HepG2 (cell line): ENCODE results near the gene ZNF23. TPM values are rescaled to one million over a fixed set of nuclear protein-coding genes. Genes with fewer than 3 reads are reported as not detected.

Source experiments
- FOSL1 ChIP-seq: sonication (generic); formaldehyde crosslinking; IDR thresholded peaks from 2 replicates; pipeline ENCODE4 v1.9.0; 2021; ENCODE audit warnings: missing genetic modification reagents, borderline replicate concordance
- FOXA3 ChIP-seq: IDR thresholded peaks from 2 replicates; pipeline ENCODE4 v1.6.1; 2016; ENCODE audit warnings: missing genetic modification reagents, missing compliant biosample characterization
- GZF1 ChIP-seq: sonication (generic); formaldehyde crosslinking; IDR thresholded peaks from 2 replicates; pipeline ENCODE4 v1.5.1; 2020; ENCODE audit warnings: mild to moderate bottlenecking, missing genetic modification reagents
- HNRNPH1 ChIP-seq: fragments of 200-400 bp; formaldehyde crosslinking; optimal IDR thresholded peaks from 2 replicates; pipeline ENCODE3; 2017; ENCODE audit warnings: mild to moderate bottlenecking, low read depth, low read length
- IRF2 ChIP-seq: IDR thresholded peaks from 2 replicates; pipeline ENCODE4 v1.6.1; 2018; ENCODE audit warnings: missing genetic modification reagents, missing compliant biosample characterization
- SKI ChIP-seq: fragments of 450-650 bp; IDR thresholded peaks from one replicate; pipeline ENCODE4 v1.6.1; 2018; ENCODE audit warnings: mild to moderate bottlenecking; ENCODE audit not compliant: partially characterized antibody
- SP1 ChIP-seq, 2 experiments: fragments of 450-650 bp in 1 of 2; sonication (generic) in 1 of 2; formaldehyde crosslinking in 1 of 2; IDR thresholded peaks; 2 replicates each; pipeline versions ENCODE4 v1.4.0 to v1.6.1; 2016 to 2020; ENCODE audit warnings: missing genetic modification reagents in 1 of 2
- TBX3 ChIP-seq: fragments of 450-650 bp; IDR thresholded peaks from 2 replicates; pipeline ENCODE4 v1.6.1; 2017; ENCODE audit warnings: antibody characterized with exemption, mild to moderate bottlenecking, inconsistent platforms, borderline replicate concordance
- XBP1 ChIP-seq: sonication (generic); formaldehyde crosslinking; IDR thresholded peaks from 2 replicates; pipeline ENCODE4 v1.5.0; 2020; ENCODE audit warnings: missing genetic modification reagents
- YEATS4 ChIP-seq: sonication (generic); formaldehyde crosslinking; IDR thresholded peaks from 2 replicates; pipeline ENCODE4 v1.4.0; 2020; ENCODE audit warnings: missing genetic modification reagents, borderline replicate concordance
- ZBTB8A ChIP-seq: sonication (generic); formaldehyde crosslinking; IDR thresholded peaks from 2 replicates; pipeline ENCODE4 v1.4.0; 2020; ENCODE audit warnings: mild to moderate bottlenecking, low read depth, missing genetic modification reagents, borderline replicate concordance
- ZNF143 ChIP-seq: sonication (generic); formaldehyde crosslinking; IDR thresholded peaks from 2 replicates; pipeline ENCODE4 v1.4.0; 2020; ENCODE audit warnings: missing genetic modification reagents
- ZNF225 ChIP-seq: sonication (generic); formaldehyde crosslinking; IDR thresholded peaks from 2 replicates; pipeline ENCODE4 v1.4.0; 2020; ENCODE audit warnings: mild to moderate bottlenecking, missing genetic modification reagents
- ZNF317 ChIP-seq: sonication (generic); formaldehyde crosslinking; IDR thresholded peaks from 2 replicates; pipeline ENCODE4 v1.5.0; 2020; ENCODE audit warnings: mild to moderate bottlenecking, missing genetic modification reagents
- ZNF614 ChIP-seq: IDR thresholded peaks from 2 replicates; pipeline ENCODE4 v1.6.1; 2018; ENCODE audit warnings: missing biosample characterization, missing genetic modification reagents, inconsistent platforms, borderline replicate concordance
- ZNF75D ChIP-seq: sonication (generic); formaldehyde crosslinking; IDR thresholded peaks from 2 replicates; pipeline ENCODE4 v1.8.1; 2023; ENCODE audit warnings: missing genetic modification reagents, mild to moderate bottlenecking, borderline replicate concordance
- ZNF788 ChIP-seq: sonication (generic); formaldehyde crosslinking; IDR thresholded peaks from 2 replicates; pipeline ENCODE4 v1.5.0; 2020; ENCODE audit warnings: mild to moderate bottlenecking, missing genetic modification reagents, borderline replicate concordance
- polyA plus RNA-seq, 8 experiments: library from polyadenylated mRNA; depleted of rRNA in 3 of 8; stranded (reverse) in 7 of 8; unstranded in 1 of 8; fragments of >200 nt; fragmentation: Illumina TruSeq in 4 of 8; extraction: Trizol in 4 of 8; gene quantifications; 2 replicates each; pipeline versions ENCODE4 v1.2.1 to v1.2.3, GENCODE V29; 2011 to 2016; ENCODE audit warnings: low read depth in 4 of 8, missing spikeins in 1 of 8, mixed read lengths in 1 of 8; ENCODE audit not compliant: insufficient read depth in 1 of 8
- total RNA-seq, 5 experiments: library from RNA; depleted of rRNA; stranded (reverse); fragments of >200 nt; fragmentation: Illumina TruSeq; extraction: Trizol; gene quantifications; 2 replicates each; pipeline ENCODE4 v1.2.3, GENCODE V29; 2016; ENCODE audit warnings: low read depth in 1 of 5
- TF ChIP-seq, protein P1 (sequence below): sonication (generic); formaldehyde crosslinking; IDR thresholded peaks from 2 replicates; pipeline ENCODE4 v1.4.0; 2020; ENCODE audit warnings: mild to moderate bottlenecking, missing genetic modification reagents, borderline replicate concordance
- TF ChIP-seq, protein P2 (sequence below): IDR thresholded peaks from 2 replicates; pipeline ENCODE4 v1.6.1; 2016; ENCODE audit warnings: low read depth
- TF ChIP-seq, protein P3 (sequence below): sonication (generic); formaldehyde crosslinking; IDR thresholded peaks from 2 replicates; pipeline ENCODE4 v1.9.0; 2021; ENCODE audit warnings: missing genetic modification reagents, mild to moderate bottlenecking, borderline replicate concordance
- TF ChIP-seq, protein P4 (sequence below): sonication (generic); formaldehyde crosslinking; IDR thresholded peaks from 2 replicates; pipeline ENCODE4 v1.8.1; 2023; ENCODE audit warnings: missing genetic modification reagents, mild to moderate bottlenecking, borderline replicate concordance

ZNF23 gene
- total and polyA plus RNA-seq, 2 of the 13 experiments (the other 11 are each of a cell fraction or from before 2014, with no cell fraction given), result 8.6 to 12.2 TPM

- TF ChIP-seq ZNF788 (CRISPR knock-in tag) (peak; percentile 67; the same call in 1 of the 2 replicates), ZNF75D (peak; percentile 95), HNRNPH1 (no peak), IRF2 (CRISPR knock-in tag) (peak; percentile 85), ZNF225 (peak; percentile 79; the same call in 1 of the 2 replicates), ZNF614 (0 out of 2 replicates have a peak, but pooled peaks have one; percentile 67), TBX3 (no peak), FOSL1 (CRISPR knock-in tag) (peak; percentile 54; the same call in 1 of the 2 replicates), ZNF143 (CRISPR knock-in tag) (no peak), SP1 (IDR thresholded peaks at IDR 0.05) (no peak), SP1 (CRISPR knock-in tag; IDR thresholded peaks at IDR 0.05) (no peak), GZF1 (CRISPR knock-in tag) (0 out of 2 replicates have a peak, but pooled peaks have one; percentile 57), XBP1 (peak; percentile 96), ZNF317 (CRISPR knock-in tag) (0 out of 2 replicates have a peak, but pooled peaks have one; percentile 71), FOXA3 (CRISPR knock-in tag) (peak; percentile 45; the same call in 1 of the 2 replicates), SKI (no peak), YEATS4 (CRISPR knock-in tag) (0 out of 2 replicates have a peak, but pooled peaks have one; percentile 30), ZBTB8A (no peak)
- TF ChIP-seq, protein P1, sequence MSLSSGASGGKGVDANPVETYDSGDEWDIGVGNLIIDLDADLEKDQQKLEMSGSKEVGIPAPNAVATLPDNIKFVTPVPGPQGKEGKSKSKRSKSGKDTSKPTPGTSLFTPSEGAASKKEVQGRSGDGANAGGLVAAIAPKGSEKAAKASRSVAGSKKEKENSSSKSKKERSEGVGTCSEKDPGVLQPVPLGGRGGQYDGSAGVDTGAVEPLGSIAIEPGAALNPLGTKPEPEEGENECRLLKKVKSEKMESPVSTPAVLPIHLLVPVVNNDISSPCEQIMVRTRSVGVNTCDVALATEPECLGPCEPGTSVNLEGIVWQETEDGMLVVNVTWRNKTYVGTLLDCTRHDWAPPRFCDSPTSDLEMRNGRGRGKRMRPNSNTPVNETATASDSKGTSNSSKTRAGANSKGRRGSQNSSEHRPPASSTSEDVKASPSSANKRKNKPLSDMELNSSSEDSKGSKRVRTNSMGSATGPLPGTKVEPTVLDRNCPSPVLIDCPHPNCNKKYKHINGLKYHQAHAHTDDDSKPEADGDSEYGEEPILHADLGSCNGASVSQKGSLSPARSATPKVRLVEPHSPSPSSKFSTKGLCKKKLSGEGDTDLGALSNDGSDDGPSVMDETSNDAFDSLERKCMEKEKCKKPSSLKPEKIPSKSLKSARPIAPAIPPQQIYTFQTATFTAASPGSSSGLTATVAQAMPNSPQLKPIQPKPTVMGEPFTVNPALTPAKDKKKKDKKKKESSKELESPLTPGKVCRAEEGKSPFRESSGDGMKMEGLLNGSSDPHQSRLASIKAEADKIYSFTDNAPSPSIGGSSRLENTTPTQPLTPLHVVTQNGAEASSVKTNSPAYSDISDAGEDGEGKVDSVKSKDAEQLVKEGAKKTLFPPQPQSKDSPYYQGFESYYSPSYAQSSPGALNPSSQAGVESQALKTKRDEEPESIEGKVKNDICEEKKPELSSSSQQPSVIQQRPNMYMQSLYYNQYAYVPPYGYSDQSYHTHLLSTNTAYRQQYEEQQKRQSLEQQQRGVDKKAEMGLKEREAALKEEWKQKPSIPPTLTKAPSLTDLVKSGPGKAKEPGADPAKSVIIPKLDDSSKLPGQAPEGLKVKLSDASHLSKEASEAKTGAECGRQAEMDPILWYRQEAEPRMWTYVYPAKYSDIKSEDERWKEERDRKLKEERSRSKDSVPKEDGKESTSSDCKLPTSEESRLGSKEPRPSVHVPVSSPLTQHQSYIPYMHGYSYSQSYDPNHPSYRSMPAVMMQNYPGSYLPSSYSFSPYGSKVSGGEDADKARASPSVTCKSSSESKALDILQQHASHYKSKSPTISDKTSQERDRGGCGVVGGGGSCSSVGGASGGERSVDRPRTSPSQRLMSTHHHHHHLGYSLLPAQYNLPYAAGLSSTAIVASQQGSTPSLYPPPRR (CRISPR knock-in tag), result no peak
- TF ChIP-seq, protein P2, sequence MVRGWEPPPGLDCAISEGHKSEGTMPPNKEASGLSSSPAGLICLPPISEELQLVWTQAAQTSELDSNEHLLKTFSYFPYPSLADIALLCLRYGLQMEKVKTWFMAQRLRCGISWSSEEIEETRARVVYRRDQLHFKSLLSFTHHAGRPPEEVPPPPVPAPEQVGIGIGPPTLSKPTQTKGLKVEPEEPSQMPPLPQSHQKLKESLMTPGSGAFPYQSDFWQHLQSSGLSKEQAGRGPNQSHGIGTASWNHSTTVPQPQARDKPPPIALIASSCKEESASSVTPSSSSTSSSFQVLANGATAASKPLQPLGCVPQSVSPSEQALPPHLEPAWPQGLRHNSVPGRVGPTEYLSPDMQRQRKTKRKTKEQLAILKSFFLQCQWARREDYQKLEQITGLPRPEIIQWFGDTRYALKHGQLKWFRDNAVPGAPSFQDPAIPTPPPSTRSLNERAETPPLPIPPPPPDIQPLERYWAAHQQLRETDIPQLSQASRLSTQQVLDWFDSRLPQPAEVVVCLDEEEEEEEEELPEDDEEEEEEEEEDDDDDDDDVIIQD (CRISPR knock-in tag), result peak; percentile 69; the same call in 1 of the 2 replicates
- TF ChIP-seq, protein P3, sequence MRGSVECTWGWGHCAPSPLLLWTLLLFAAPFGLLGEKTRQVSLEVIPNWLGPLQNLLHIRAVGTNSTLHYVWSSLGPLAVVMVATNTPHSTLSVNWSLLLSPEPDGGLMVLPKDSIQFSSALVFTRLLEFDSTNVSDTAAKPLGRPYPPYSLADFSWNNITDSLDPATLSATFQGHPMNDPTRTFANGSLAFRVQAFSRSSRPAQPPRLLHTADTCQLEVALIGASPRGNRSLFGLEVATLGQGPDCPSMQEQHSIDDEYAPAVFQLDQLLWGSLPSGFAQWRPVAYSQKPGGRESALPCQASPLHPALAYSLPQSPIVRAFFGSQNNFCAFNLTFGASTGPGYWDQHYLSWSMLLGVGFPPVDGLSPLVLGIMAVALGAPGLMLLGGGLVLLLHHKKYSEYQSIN (CRISPR knock-in tag), result no peak
- TF ChIP-seq, protein P4, sequence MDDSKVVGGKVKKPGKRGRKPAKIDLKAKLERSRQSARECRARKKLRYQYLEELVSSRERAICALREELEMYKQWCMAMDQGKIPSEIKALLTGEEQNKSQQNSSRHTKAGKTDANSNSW (CRISPR knock-in tag), result no peak
Measured at GRCh38 chr16:71467810-71468209, 5.8 kb upstream of the ZNF23 start (continued).
